GM12875 (cell line): Measurements from ENCODE around the gene IL1RAPL2.

Source experiments
- H3K4me3 ChIP-seq: one replicate; pipeline ENCODE4 v1.5.1; 2011; ENCODE audit warnings: low read depth, low read length, control low read depth
- CTCF ChIP-seq: IDR thresholded peaks from 2 replicates; pipeline ENCODE4 v1.5.1; 2011; ENCODE audit warnings: low read depth, mild to moderate bottlenecking, control low read depth, inconsistent platforms, low read length, moderate library complexity, borderline replicate concordance; ENCODE audit not compliant: insufficient read depth

Gene IL1RAPL2

GRCh38 chrX:104707572-104707971 is 141.6 kb downstream of the IL1RAPL2 start:
- no peak for TF ChIP-seq CTCF
- H3K4me3 ChIP-seq: no peak overlapping the region

- no peak overlapping the region for H3K4me3 ChIP-seq
- TF ChIP-seq CTCF: no peak
Observed at GRCh38 chrX:104712515-104712914, 146.5 kb downstream of the IL1RAPL2 start.

GRCh38 chrX:104721854-104722253 is 155.9 kb downstream of the IL1RAPL2 start:
- no peak overlapping the region for H3K4me3 ChIP-seq
- no peak for TF ChIP-seq CTCF

GRCh38 chrX:104728456-104728855 is 162.5 kb downstream of the IL1RAPL2 start:
- TF ChIP-seq CTCF: no peak

GRCh38 chrX:104742355-104742754 is 176.4 kb downstream of the IL1RAPL2 start:
- TF ChIP-seq CTCF: no peak
- H3K4me3 ChIP-seq: no peak overlapping the region

More at GRCh38 chrX:104728456-104728855, 162.5 kb downstream of the IL1RAPL2 start:
- H3K4me3 ChIP-seq: no peak overlapping the region

- TF ChIP-seq CTCF: no peak
- H3K4me3 ChIP-seq: no peak overlapping the region
Observed at GRCh38 chrX:104745152-104745551, 179.2 kb downstream of the IL1RAPL2 start.

GRCh38 chrX:104749951-104750610 is 184.1 kb downstream of the IL1RAPL2 start:
- TF ChIP-seq CTCF: no peak

More at GRCh38 chrX:104749951-104750610, 184.1 kb downstream of the IL1RAPL2 start:
- H3K4me3 ChIP-seq: no peak overlapping the region
